Measurements from ENCODE around the gene CCDC88C.

Gene CCDC88C

GRCh38 chr14:91327661-91328312 is 89.8 kb downstream of the CCDC88C start:
- intact Hi-C loops (cut with micrococcal nuclease), result no loop called here
- Mint-ChIP-seq H3K9me3 (no peaks in the 10 kb centered on the region), H3K36me3 (ENCODE audit: low read depth) (peaks cover 5% of the 10 kb centered on the region), H3K27ac (no peak overlapping the region), H3K4me1 (ENCODE audit: low read depth) (peaks cover 68% of the 10 kb centered on the region), H3K27me3 (peaks cover 45% of the 10 kb centered on the region), H3K4me3 (no peak overlapping the region)

GRCh38 chr14:91327250-91327595 is 90.4 kb downstream of the CCDC88C start:
- Mint-ChIP-seq H3K27ac (no peak overlapping the region), H3K9me3 (no peaks in the 10 kb centered on the region), H3K27me3 (peaks cover 43% of the 10 kb centered on the region), H3K36me3 (ENCODE audit: low read depth) (peaks cover 5% of the 10 kb centered on the region), H3K4me1 (ENCODE audit: low read depth) (peaks cover 62% of the 10 kb centered on the region), H3K4me3 (no peak overlapping the region)
- intact Hi-C loops (cut with micrococcal nuclease), result no loop called here

GRCh38 chr14:91326514-91327249 is 90.9 kb downstream of the CCDC88C start:
- Mint-ChIP-seq H3K9me3 (no peaks in the 10 kb centered on the region), H3K4me3 (no peak overlapping the region), H3K4me1 (ENCODE audit: low read depth) (peaks cover 60% of the 10 kb centered on the region), H3K27ac (no peak overlapping the region), H3K36me3 (ENCODE audit: low read depth) (peaks cover 5% of the 10 kb centered on the region), H3K27me3 (peaks cover 43% of the 10 kb centered on the region)
- intact Hi-C loops (cut with micrococcal nuclease), result no loop called here

- intact Hi-C loops (cut with micrococcal nuclease), result loop anchor here (5.0 kb wide), 1 partner anchor 37 kb away; no protein-coding TSS in a partner anchor
Measured at GRCh38 chr14:91324606-91325575, 92.7 kb downstream of the CCDC88C start.

GRCh38 chr14:91323671-91324605 is 93.7 kb downstream of the CCDC88C start:
- Mint-ChIP-seq H3K4me3 (peak overlapping the region; percentile 71), H3K36me3 (ENCODE audit: low read depth) (peaks cover 20% of the 10 kb centered on the region), H3K27me3 (peaks cover 24% of the 10 kb centered on the region), H3K9me3 (no peaks in the 10 kb centered on the region), H3K4me1 (ENCODE audit: low read depth) (peaks cover 34% of the 10 kb centered on the region), H3K27ac (peak overlapping the region; percentile 77)
- intact Hi-C loops (cut with micrococcal nuclease), result loop anchor here (1.0 to 5.0 kb wide), 2 partner anchors 38 to 94 kb away; no protein-coding TSS in a partner anchor

More at GRCh38 chr14:91324606-91325575, 92.7 kb downstream of the CCDC88C start:
- H3K4me3 Mint-ChIP-seq, result no peak overlapping the region
- H3K27me3 Mint-ChIP-seq, result peaks cover 29% of the 10 kb centered on the region
- peaks cover 16% of the 10 kb centered on the region for H3K36me3 Mint-ChIP-seq (ENCODE audit: low read depth)
- H3K4me1 Mint-ChIP-seq (ENCODE audit: low read depth), result peaks cover 42% of the 10 kb centered on the region
- H3K27ac Mint-ChIP-seq, result peak overlapping the region; percentile 77
- H3K9me3 Mint-ChIP-seq, result no peaks in the 10 kb centered on the region

- Mint-ChIP-seq H3K27ac (peak overlapping the region; percentile 77), H3K36me3 (ENCODE audit: low read depth) (peaks cover 20% of the 10 kb centered on the region), H3K4me3 (no peak overlapping the region), H3K27me3 (peaks cover 23% of the 10 kb centered on the region), H3K9me3 (no peaks in the 10 kb centered on the region), H3K4me1 (ENCODE audit: low read depth) (peaks cover 34% of the 10 kb centered on the region)
- intact Hi-C loops (cut with micrococcal nuclease), result loop anchor here (1.0 to 5.0 kb wide), 2 partner anchors 39 to 95 kb away; no protein-coding TSS in a partner anchor
Measured at GRCh38 chr14:91323031-91323430, 94.6 kb downstream of the CCDC88C start.

DNA sequence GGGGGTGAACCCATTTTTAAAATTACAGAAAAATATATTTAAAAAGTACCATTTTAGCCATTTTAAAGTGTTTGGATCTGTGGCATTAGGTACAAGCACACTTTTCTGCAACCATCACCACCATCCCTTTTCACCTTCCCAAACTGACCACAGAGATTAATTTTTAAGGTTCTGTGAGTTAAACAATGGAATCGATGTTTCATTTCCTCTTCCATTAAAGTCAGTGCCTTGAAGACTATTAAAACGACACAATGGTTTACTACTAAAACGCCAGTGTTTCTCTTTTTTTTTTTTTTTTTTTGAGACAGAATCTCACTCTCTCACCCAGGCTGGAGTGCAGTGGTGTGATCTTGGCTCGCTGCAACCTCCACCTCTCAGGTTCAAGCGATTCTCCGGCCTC is 95.0 kb downstream of the CCDC88C start:
- Mint-ChIP-seq H3K9me3 (no peaks in the 10 kb centered on the region), H3K4me1 (ENCODE audit: low read depth) (peaks cover 36% of the 10 kb centered on the region), H3K36me3 (ENCODE audit: low read depth) (peaks cover 20% of the 10 kb centered on the region), H3K27ac (no peak overlapping the region), H3K27me3 (peaks cover 19% of the 10 kb centered on the region), H3K4me3 (no peak overlapping the region)
- intact Hi-C loops (cut with micrococcal nuclease), result loop anchor here (1.0 to 5.0 kb wide), 2 partner anchors 40 to 96 kb away; no protein-coding TSS in a partner anchor

GRCh38 chr14:91321131-91321530 is 96.5 kb downstream of the CCDC88C start:
- Mint-ChIP-seq H3K27ac (no peak overlapping the region), H3K9me3 (no peaks in the 10 kb centered on the region), H3K4me3 (no peak overlapping the region), H3K36me3 (ENCODE audit: low read depth) (peaks cover 22% of the 10 kb centered on the region), H3K27me3 (peaks cover 12% of the 10 kb centered on the region), H3K4me1 (ENCODE audit: low read depth) (peaks cover 49% of the 10 kb centered on the region)
- intact Hi-C loops (cut with micrococcal nuclease), result loop anchor here (5.0 kb wide), 1 partner anchor 41 kb away; no protein-coding TSS in a partner anchor

GRCh38 chr14:91320266-91320665 is 97.4 kb downstream of the CCDC88C start:
- Mint-ChIP-seq H3K4me3 (no peak overlapping the region), H3K27ac (no peak overlapping the region), H3K9me3 (no peaks in the 10 kb centered on the region)

GRCh38 chr14:91318911-91319310 is 98.7 kb downstream of the CCDC88C start:
- peaks cover 37% of the 10 kb centered on the region for H3K4me1 Mint-ChIP-seq (ENCODE audit: low read depth)
- no peaks in the 10 kb centered on the region for H3K27me3 Mint-ChIP-seq
- no peaks in the 10 kb centered on the region for H3K9me3 Mint-ChIP-seq
- H3K36me3 Mint-ChIP-seq (ENCODE audit: low read depth), result peaks cover 32% of the 10 kb centered on the region
- intact Hi-C loops (cut with micrococcal nuclease), result no loop called here
- no peak overlapping the region for H3K27ac Mint-ChIP-seq
- H3K4me3 Mint-ChIP-seq, result no peak overlapping the region

More at GRCh38 chr14:91320266-91320665, 97.4 kb downstream of the CCDC88C start:
- H3K27me3 Mint-ChIP-seq, result peaks cover 5% of the 10 kb centered on the region
- peaks cover 49% of the 10 kb centered on the region for H3K4me1 Mint-ChIP-seq (ENCODE audit: low read depth)
- intact Hi-C loops (cut with micrococcal nuclease), result loop anchor here (5.0 kb wide), 1 partner anchor 42 kb away; no protein-coding TSS in a partner anchor
- peaks cover 23% of the 10 kb centered on the region for H3K36me3 Mint-ChIP-seq (ENCODE audit: low read depth)

DNA sequence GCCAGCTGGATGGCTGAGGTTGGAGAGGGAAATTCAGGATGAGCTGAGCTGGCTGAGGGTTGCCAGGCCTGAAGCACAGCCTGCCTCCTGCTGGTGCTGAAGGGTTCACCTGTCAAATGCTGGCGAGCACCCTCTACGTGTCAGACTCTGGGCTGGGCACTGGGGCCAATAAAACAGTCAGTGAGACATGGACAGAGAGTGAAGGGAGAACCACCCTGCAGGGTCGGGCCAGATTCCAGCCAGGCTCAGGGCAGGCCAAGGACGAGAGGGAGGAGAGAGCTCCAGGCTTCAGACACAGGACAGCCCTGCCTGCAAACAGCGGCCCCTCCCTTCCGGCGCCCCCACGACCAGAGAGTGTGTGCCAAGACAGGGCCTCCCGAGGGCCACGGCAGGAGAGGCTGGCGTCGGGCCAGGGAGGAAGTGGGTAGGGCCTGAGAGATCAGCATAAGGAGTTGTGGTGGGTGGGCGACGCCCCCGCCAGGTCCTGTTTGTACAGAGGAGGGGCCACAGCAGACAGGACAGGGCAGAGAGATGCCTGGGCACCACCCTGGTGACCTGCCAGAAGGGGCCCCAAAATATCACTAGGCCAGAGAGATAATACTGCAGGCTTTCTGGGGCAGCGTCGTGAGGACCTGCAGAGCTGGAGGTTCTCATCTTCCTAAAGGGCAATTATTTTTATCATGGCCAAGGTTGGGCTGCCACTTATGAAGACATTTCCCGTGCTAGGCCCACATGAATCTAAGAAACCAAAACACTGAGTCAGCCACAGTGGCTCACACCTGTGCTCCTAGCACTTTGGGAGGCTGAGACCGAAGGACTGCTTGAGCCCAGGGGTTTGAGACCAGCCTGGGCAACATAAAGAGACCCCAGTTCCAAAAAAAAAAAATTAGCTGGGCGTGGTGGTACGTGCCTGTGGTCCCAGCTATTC is 100.0 kb downstream of the CCDC88C start:
- Mint-ChIP-seq H3K27me3 (no peaks in the 10 kb centered on the region), H3K4me1 (ENCODE audit: low read depth) (peaks cover 29% of the 10 kb centered on the region), H3K27ac (peak overlapping the region; percentile 72), H3K36me3 (ENCODE audit: low read depth) (peaks cover 43% of the 10 kb centered on the region), H3K9me3 (no peaks in the 10 kb centered on the region), H3K4me3 (peak overlapping the region; percentile 33)
- intact Hi-C loops (cut with micrococcal nuclease), result no loop called here

GRCh38 chr14:91316761-91317160 is 100.9 kb downstream of the CCDC88C start:
- no peak overlapping the region for H3K4me3 Mint-ChIP-seq
- H3K4me1 Mint-ChIP-seq (ENCODE audit: low read depth), result peaks cover 26% of the 10 kb centered on the region

More at GRCh38 chr14:91316761-91317160, 100.9 kb downstream of the CCDC88C start:
- no peaks in the 10 kb centered on the region for H3K9me3 Mint-ChIP-seq
- no peaks in the 10 kb centered on the region for H3K27me3 Mint-ChIP-seq
- peak overlapping the region; percentile 72 for H3K27ac Mint-ChIP-seq
- H3K36me3 Mint-ChIP-seq (ENCODE audit: low read depth), result peaks cover 43% of the 10 kb centered on the region
- intact Hi-C loops (cut with micrococcal nuclease), result no loop called here

All from dendritic cell treated with granulocyte-macrophage colony-stimulating factor and Interleukin-4, amounts not matched to agents 40 ng/mL and 50 ng/mL, for 4 days (primary cell).